ENCODE results near the gene ZNF236. TPM values are rescaled to one million over a fixed set of nuclear protein-coding genes. Genes with fewer than 3 reads are reported as not detected.

ZNF236 gene
- total and polyA plus RNA-seq, 11 donors: 1.9 to 17.0 (median 10.4) TPM

DNA sequence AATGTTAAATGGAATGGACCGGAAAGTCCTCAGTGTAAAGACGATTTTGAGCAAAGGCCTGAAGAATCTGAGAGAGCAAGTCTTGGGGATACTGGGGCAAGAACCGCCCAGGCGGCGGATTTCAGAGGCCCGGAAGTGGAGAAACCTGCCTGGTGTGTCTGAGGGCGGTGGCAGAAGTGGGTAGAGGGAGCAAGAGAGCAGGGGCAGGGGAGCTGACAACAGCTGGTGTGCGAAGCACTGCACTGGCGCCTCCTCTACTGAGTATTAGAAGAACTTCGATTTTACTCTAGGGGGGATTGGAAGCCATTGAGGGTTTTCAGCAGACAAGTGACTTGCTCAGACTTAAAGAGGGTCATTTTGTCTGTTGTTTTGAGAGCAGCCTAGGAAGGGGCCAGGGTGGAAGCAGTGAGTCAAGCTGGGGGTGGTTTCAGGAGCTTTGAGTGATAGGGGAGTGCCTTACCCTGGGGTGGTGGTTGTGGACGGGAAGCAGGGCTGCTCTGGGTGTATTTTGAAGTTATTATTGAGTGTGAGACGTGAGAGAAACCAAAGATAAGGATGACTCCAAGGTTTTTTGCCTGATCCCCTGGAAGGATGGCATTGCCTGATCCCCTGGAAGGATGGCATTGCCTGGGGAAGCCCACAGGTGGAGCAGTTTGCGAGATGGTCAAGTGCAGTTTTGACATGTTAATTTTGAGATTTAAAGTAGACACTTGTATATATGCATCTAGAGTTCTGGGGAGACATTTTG, 52.5 kb downstream of the ZNF236 start:
- ATAC-seq: no peak
- 90 to 95% (median 93%) methylated on average over 13 of the region's 13 CpGs for WGBS, 4 donors
- intact Hi-C loops (cut with DNase I): loop anchor here in 4 of 10 donors (5.0 to 10.0 kb wide), 2 partner anchors 70 to 73 kb away; no protein-coding TSS in a partner anchor
- DNase-seq: no peak
- no peak overlapping the region for H3K27ac ChIP-seq
- TF ChIP-seq CTCF (IDR thresholded peaks at IDR 0.05): no peak
- TF ChIP-seq POLR2A (IDR thresholded peaks at IDR 0.05): no peak
- H3K27me3 ChIP-seq: no peaks in the 10 kb centered on the region
- peaks cover 0 to 3% (median 0%) of the 10 kb centered on the region in 12 donors for H3K4me1 ChIP-seq
- H3K36me3 ChIP-seq: peaks cover 0 to 76% (median 48%) of the 10 kb centered on the region in 9 donors
- H3K9me3 ChIP-seq: no peaks in the 10 kb centered on the region
- no peak overlapping the region for H3K4me3 ChIP-seq

DNA sequence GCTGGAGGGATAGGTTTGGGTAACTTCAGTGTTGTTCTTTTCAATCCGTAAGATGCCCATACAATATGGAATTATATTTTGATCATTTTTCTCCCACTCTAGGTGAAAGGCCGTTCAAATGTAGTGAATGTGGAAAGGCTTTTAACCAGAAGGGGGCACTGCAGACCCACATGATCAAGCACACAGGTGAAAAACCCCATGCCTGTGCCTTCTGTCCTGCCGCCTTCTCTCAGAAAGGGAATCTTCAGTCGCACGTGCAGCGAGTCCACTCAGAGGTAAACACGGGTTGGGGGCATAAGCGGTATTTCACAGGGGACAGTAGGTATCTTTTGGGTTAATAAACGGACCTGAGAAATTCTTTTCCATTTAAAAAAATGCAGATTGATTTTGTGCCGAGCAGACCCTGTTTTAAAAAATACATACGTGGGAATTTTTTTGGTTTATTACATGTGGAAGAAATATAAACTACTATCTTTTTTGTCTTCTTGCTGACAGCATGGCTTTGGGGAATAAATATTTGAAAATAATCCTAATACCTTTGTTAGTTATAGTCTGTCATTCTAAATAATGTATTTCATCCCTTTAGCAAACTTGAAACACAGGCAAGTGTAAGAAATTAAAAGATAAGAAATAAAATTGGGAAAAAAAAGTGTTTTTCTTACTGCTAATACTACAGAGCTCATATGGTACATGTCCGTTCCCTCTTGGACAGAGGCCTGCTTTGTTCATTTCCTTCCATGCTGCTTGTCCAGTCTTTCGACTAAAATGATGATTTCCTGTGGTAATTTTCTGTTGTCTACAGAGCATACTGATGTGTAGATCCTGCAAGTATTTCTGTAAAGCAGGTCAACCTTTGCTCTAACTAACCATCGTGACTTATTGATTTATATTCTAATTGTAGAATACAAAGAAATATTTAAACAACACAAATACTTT, 53.3 kb downstream of the ZNF236 start:
- no peaks in the 10 kb centered on the region for H3K9me3 ChIP-seq
- no peak overlapping the region for H3K27ac ChIP-seq
- H3K36me3 ChIP-seq: peaks cover 0 to 78% (median 48%) of the 10 kb centered on the region in 9 donors
- intact Hi-C loops (cut with DNase I): loop anchor here in 3 of 10 donors (2.0 to 10.0 kb wide), 2 partner anchors 71 to 73 kb away; no protein-coding TSS in a partner anchor
- no peak for DNase-seq
- peak in 2 of 4 donors; percentile 46 to 63 for ATAC-seq
- H3K4me3 ChIP-seq: no peak overlapping the region
- WGBS, 4 donors: 68 to 75% (median 69%) methylated on average over 14 of the region's 14 CpGs
- TF ChIP-seq POLR2A (IDR thresholded peaks at IDR 0.05): no peak
- peak; percentile 30 to 69 (median 54) for TF ChIP-seq CTCF (IDR thresholded peaks at IDR 0.05)
- peaks cover 0 to 3% (median 0%) of the 10 kb centered on the region in 12 donors for H3K4me1 ChIP-seq
- no peaks in the 10 kb centered on the region for H3K27me3 ChIP-seq

DNA sequence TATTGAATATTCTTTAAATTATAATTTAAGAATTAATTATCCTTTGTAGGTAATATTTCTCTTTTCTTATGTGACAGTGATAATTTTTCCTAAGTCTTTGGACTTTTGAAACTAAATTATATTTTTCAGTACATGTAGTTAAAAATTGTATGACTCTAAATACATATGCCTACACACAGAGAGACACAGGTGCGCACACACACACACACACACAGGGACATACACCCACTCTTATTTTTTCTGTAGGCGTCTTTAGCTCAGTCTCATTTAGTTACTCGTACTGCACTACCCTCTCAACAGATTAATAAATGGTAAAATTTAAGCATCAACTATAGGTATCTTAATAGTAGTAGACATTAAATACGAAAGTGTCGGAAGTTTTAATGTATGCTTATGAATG, 56.1 kb downstream of the ZNF236 start:
- peaks cover 0 to 80% (median 58%) of the 10 kb centered on the region in 9 donors for H3K36me3 ChIP-seq
- TF ChIP-seq CTCF (IDR thresholded peaks at IDR 0.05) (no peak), POLR2A (IDR thresholded peaks at IDR 0.05) (no peak)
- no peak overlapping the region for H3K4me3 ChIP-seq
- no peaks in the 10 kb centered on the region for H3K9me3 ChIP-seq
- intact Hi-C loops (cut with DNase I): loop anchor here in 2 of 10 donors (10.0 kb wide), 1 partner anchor 74 kb away; no protein-coding TSS in a partner anchor
- DNase-seq (no peak), ATAC-seq (no peak)
- H3K4me1 ChIP-seq: peaks cover 0 to 3% (median 0%) of the 10 kb centered on the region in 12 donors
- H3K27me3 ChIP-seq: no peaks in the 10 kb centered on the region
- 81 to 98% (median 91%) methylated on average over 5 of the region's 5 CpGs for WGBS, 4 donors
- H3K27ac ChIP-seq: no peak overlapping the region
